ENCODE measurements around the gene GAREM1. TPM values are rescaled to one million over a fixed set of nuclear protein-coding genes. Genes with fewer than 3 reads are reported as not detected.
A peak's percentile ranks its signal among the peaks of the same experiment; 100 is the strongest.

Gene GAREM1
- total RNA-seq, 1 experiment from 2014 or later: 21.4 TPM

DNA sequence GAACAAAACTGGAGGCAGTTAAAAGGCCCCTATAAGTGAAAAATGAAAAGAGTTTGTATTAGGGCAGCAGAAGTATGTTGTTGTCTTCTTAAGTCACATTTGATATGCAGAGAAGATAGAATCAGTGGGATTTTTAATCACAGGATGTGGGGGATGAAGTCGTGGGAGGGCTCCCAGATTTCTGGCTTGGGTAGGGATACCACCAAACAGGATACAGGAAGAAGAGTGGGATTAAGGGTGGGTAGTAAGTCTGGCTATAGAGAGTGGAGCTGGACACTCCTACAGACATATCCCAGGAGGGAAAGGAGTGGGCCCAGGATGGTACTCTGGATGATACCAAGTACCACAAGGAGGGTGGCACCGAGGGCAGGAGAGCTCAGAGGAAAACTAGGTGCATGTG is 99.3 kb downstream of the GAREM1 start:
- ChIA-PET CTCF (interaction anchor here (0.6 to 4.9 kb wide), 7 partner anchors 11 to 713 kb away, joined by 3 to 38 read pairs (median 6); partner anchors contain the start of genes GAREM1 and RNF125), POLR2A (interaction anchor here (0.7 to 6.0 kb wide), 11 partner anchors 13 to 922 kb away, joined by 3 to 105 read pairs (median 11); partner anchors contain the start of gene GAREM1)
- Mint-ChIP-seq H3K4me3 (ENCODE audit: unreplicated experiment) (peak overlapping the region; percentile 12), H3K4me1 (ENCODE audit: insufficient read depth, unreplicated experiment) (peaks cover 58% of the 10 kb centered on the region), H3K27me3 (ENCODE audit: insufficient read depth, unreplicated experiment) (no peaks in the 10 kb centered on the region), H3K36me3 (ENCODE audit: insufficient read depth, unreplicated experiment) (peaks cover 10% of the 10 kb centered on the region), H3K9me3 (ENCODE audit: unreplicated experiment) (no peaks in the 10 kb centered on the region), H3K27ac (ENCODE audit: low read depth, unreplicated experiment) (peak overlapping the region; percentile 98)
- no peak for TF ChIP-seq CTCF (IDR thresholded peaks at IDR 0.05; ENCODE audit: unreplicated experiment)
- DNase-seq (ENCODE audit: unreplicated experiment): no peak
- intact Hi-C loops (cut with micrococcal nuclease): no loop called here
- no TSS peak for BruUV-seq (replicated peaks)

DNA sequence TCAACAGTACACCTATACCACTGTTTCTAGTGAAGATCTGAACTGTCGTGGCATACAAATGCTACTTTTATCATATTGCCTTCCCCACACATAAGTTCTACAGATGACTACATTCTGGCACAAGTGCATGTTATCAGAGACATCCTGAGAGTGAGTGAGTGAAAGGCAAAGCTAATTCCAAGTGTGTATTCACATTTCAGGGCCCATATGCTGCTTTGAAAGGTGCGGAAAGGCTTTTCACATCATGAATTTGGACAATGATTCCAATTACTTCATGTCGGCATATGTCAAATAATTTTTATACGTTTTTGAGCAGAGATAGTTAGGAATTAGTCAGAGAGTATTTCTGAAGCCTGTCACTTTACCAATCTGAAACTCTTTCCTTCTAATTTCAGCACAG is 101.7 kb downstream of the GAREM1 start:
- POLR2A ChIA-PET: interaction anchor here (0.7 to 4.8 kb wide), 5 partner anchors 10 to 101 kb away, joined by 3 to 25 read pairs (median 10); partner anchors contain the start of gene GAREM1
- H3K4me3 Mint-ChIP-seq (ENCODE audit: unreplicated experiment): no peak overlapping the region
- no peak for DNase-seq (ENCODE audit: unreplicated experiment)
- H3K27ac Mint-ChIP-seq (ENCODE audit: low read depth, unreplicated experiment): peak overlapping the region; percentile 40
- no TSS peak for BruUV-seq (replicated peaks)
- no peaks in the 10 kb centered on the region for H3K9me3 Mint-ChIP-seq (ENCODE audit: unreplicated experiment)
- peaks cover 64% of the 10 kb centered on the region for H3K4me1 Mint-ChIP-seq (ENCODE audit: insufficient read depth, unreplicated experiment)
- H3K27me3 Mint-ChIP-seq (ENCODE audit: insufficient read depth, unreplicated experiment): no peaks in the 10 kb centered on the region
- intact Hi-C loops (cut with micrococcal nuclease): no loop called here
- TF ChIP-seq CTCF (IDR thresholded peaks at IDR 0.05; ENCODE audit: unreplicated experiment): no peak
- CTCF ChIA-PET: interaction anchor here (1.1 to 1.6 kb wide), 2 partner anchors 12 to 100 kb away, joined by 3 to 8 read pairs; no protein-coding TSS in a partner anchor
- peaks cover 5% of the 10 kb centered on the region for H3K36me3 Mint-ChIP-seq (ENCODE audit: insufficient read depth, unreplicated experiment)

DNA sequence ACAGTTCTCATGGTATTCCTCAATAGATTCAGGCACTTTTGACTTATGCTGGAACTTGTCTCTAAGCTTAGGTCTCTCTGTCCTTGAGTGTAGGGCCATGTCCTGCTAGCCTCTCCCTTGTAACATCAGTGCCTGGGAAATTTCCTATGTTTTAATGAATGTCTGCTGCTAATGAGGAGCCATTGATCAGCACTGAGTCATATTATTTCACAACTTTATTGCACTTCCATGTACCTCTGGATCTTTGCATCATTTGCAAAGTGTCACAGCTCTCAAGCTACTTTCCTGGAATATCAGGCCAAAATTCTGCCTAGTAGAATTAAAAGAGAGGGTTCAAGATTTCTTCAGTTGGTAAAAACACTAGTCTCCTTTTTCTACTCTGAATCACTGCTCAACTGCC is 102.5 kb downstream of the GAREM1 start:
- ChIA-PET CTCF (interaction anchor here (0.7 to 1.7 kb wide), 6 partner anchors 9 to 101 kb away, joined by 3 to 8 read pairs (median 4); no protein-coding TSS in a partner anchor), POLR2A (interaction anchor here (0.6 to 4.8 kb wide), 15 partner anchors 10 to 425 kb away, joined by 3 to 25 read pairs (median 4); partner anchors contain the start of gene GAREM1)
- Mint-ChIP-seq H3K27me3 (ENCODE audit: insufficient read depth, unreplicated experiment) (no peaks in the 10 kb centered on the region), H3K4me1 (ENCODE audit: insufficient read depth, unreplicated experiment) (peaks cover 60% of the 10 kb centered on the region), H3K4me3 (ENCODE audit: unreplicated experiment) (no peak overlapping the region), H3K9me3 (ENCODE audit: unreplicated experiment) (no peaks in the 10 kb centered on the region), H3K27ac (ENCODE audit: low read depth, unreplicated experiment) (peak overlapping the region; percentile 40), H3K36me3 (ENCODE audit: insufficient read depth, unreplicated experiment) (peaks cover 5% of the 10 kb centered on the region)
- DNase-seq (ENCODE audit: unreplicated experiment): peak; percentile 62
- intact Hi-C loops (cut with micrococcal nuclease): no loop called here
- no TSS peak for BruUV-seq (replicated peaks)
- TF ChIP-seq CTCF (IDR thresholded peaks at IDR 0.05; ENCODE audit: unreplicated experiment): no peak

DNA sequence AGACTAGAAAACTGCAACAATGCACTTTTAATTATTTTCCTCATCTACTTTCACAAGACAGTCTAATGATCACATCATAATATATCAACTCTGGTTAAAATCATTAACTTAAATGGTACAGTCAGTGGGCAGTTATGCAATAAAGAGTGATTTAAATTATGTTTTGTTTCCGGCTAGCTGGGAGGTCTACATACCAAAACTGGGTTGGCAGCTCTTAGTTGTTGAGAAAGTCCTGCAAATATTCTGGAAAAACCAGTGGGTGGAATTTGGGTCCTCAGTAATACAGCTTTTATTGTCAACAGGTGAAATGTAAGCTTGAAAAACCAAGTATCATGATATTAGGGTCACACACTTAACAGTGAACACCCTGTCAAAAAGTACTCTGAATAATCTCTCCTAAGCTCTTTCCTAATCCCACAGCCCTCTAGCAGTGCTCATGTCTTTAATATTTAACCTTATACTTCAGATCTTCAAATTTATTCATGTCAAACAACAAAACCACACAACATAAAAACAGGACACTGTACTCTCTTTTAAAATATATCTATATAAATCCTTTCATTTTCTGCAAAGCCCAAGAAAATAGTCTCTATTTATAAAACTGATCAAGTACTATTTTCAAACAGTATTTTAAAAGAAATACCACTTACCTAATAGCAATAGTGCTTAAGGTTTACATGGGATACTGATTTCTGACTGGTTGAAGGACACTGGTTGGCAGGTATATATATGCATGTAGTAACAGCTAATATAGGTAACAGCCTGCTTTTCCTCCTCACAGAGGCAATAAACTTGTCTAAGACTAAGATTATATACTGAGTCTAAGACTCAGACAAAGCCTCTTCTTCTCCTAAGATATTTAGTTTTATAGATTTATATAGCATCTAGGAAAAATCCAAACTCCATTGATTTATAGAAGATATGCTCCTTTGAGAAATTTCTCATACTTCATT is 103.8 kb downstream of the GAREM1 start:
- peaks cover 59% of the 10 kb centered on the region for H3K4me1 Mint-ChIP-seq (ENCODE audit: insufficient read depth, unreplicated experiment)
- TF ChIP-seq CTCF (IDR thresholded peaks at IDR 0.05; ENCODE audit: unreplicated experiment): no peak

More for the DNA sequence above, 103.8 kb downstream of the GAREM1 start:
- POLR2A ChIA-PET: interaction anchor here (0.7 to 4.8 kb wide), 6 partner anchors 9 to 103 kb away, joined by 3 to 25 read pairs (median 8); partner anchors contain the start of gene GAREM1
- BruUV-seq (replicated peaks): no TSS peak
- Mint-ChIP-seq H3K27ac (ENCODE audit: low read depth, unreplicated experiment) (peak overlapping the region; percentile 40), H3K27me3 (ENCODE audit: insufficient read depth, unreplicated experiment) (no peaks in the 10 kb centered on the region), H3K4me3 (ENCODE audit: unreplicated experiment) (no peak overlapping the region), H3K36me3 (ENCODE audit: insufficient read depth, unreplicated experiment) (peaks cover 4% of the 10 kb centered on the region), H3K9me3 (ENCODE audit: unreplicated experiment) (no peaks in the 10 kb centered on the region)
- intact Hi-C loops (cut with micrococcal nuclease): no loop called here
- CTCF ChIA-PET: interaction anchor here (0.9 to 1.7 kb wide), 3 partner anchors 17 to 104 kb away, joined by 3 to 4 read pairs (median 4); partner anchors contain the start of gene GAREM1
- peak; percentile 61 for DNase-seq (ENCODE audit: unreplicated experiment)
